SK-N-SH (cell line): ENCODE data around the gene PRKRIP1. TPM values are rescaled to one million over a fixed set of nuclear protein-coding genes. Genes with fewer than 3 reads are reported as not detected.

Source experiments
- CTCF ChIA-PET: fragments of 300-600, 350-600 bp; formaldehyde crosslinking; extraction: SDS; loops from one replicate; lab custom pipeline; 2021; lab: Yijun Ruan, JAX
- POLR2A ChIA-PET: fragments of 350-600 bp; sonication (Branson Sonifier 250); formaldehyde crosslinking; extraction: SDS; loops from one replicate; lab custom pipeline; 2020; ENCODE audit warnings: antibody characterized with exemption, inconsistent platforms; lab: Yijun Ruan, JAX
- DNase-seq: peaks from one replicate; pipeline ENCODE4 v3.0.0; 2012
- H2AFZ ChIP-seq: fragments of 200-600 bp; sonication (generic); 2 replicates; pipeline ENCODE4 v1.8.1; 2016; ENCODE audit warnings: antibody characterized with exemption, mild to moderate bottlenecking, low read depth
- H3F3A ChIP-seq: fragments of 200-600 bp; sonication (generic); replicated peaks from 2 replicates; pipeline ENCODE3; 2016; ENCODE audit warnings: antibody characterized with exemption, mild to moderate bottlenecking; ENCODE audit not compliant: insufficient read depth
- H3K27ac ChIP-seq, 2 experiments: fragments of 200-500 bp in 1 of 2; fragments of 200-600 bp in 1 of 2; sonication (Bioruptor generic) in 1 of 2; sonication (generic), shearing (Covaris generic) in 1 of 2; 2 replicates each; pipeline versions ENCODE4 v1.5.1 to v1.6.1; 2014 to 2016; ENCODE audit warnings: low read depth in 2 of 2, inconsistent platforms in 1 of 2, low read length in 1 of 2, mild to moderate bottlenecking in 1 of 2, mixed read lengths in 1 of 2
- H3K27me3 ChIP-seq: fragments of 200-600 bp; sonication (generic), shearing (Covaris generic); 2 replicates; pipeline ENCODE4 v1.6.1; 2016; ENCODE audit warnings: mixed run types; ENCODE audit not compliant: insufficient read depth
- H3K36me3 ChIP-seq, 2 experiments: fragments of 200-500 bp in 1 of 2; fragments of 200-600 bp in 1 of 2; sonication (Bioruptor generic) in 1 of 2; sonication (generic) in 1 of 2; replicated peaks in 1 of 2; 2 replicates each; pipeline versions ENCODE3 to v1.5.1; 2014 to 2016; ENCODE audit warnings: low read length in 1 of 2, mild to moderate bottlenecking in 1 of 2; ENCODE audit not compliant: insufficient read depth in 2 of 2, control insufficient read depth in 1 of 2
- H3K4me1 ChIP-seq, 2 experiments: fragments of 200-500 bp in 1 of 2; fragments of 200-600 bp in 1 of 2; sonication (Bioruptor generic) in 1 of 2; sonication (generic), shearing (Covaris generic) in 1 of 2; 2 replicates each; pipeline versions ENCODE4 v1.5.1 to v1.6.1; 2014 to 2016; ENCODE audit warnings: low read depth in 1 of 2, low read length in 1 of 2, mixed run types in 1 of 2; ENCODE audit not compliant: insufficient read depth in 2 of 2, control insufficient read depth in 1 of 2
- H3K4me2 ChIP-seq: fragments of 200-600 bp; sonication (generic), shearing (Covaris generic); 2 replicates; pipeline ENCODE4 v1.6.1; 2017; ENCODE audit warnings: mixed run types
- H3K4me3 ChIP-seq, 2 experiments: fragments of 200-500 bp in 1 of 2; fragments of 200-600 bp in 1 of 2; sonication (Bioruptor generic) in 1 of 2; sonication (generic), shearing (Covaris generic) in 1 of 2; 2 replicates each; pipeline versions ENCODE4 v1.5.1 to v1.8.1; 2014 to 2016; ENCODE audit warnings: low read depth in 2 of 2, inconsistent platforms in 1 of 2, low read length in 1 of 2, mild to moderate bottlenecking in 1 of 2, mixed read lengths in 1 of 2, moderate library complexity in 1 of 2
- H3K79me2 ChIP-seq: fragments of 200-600 bp; sonication (generic); 2 replicates; pipeline ENCODE4 v1.8.1; 2017; ENCODE audit warnings: mild to moderate bottlenecking; ENCODE audit not compliant: insufficient read depth
- H3K9ac ChIP-seq: fragments of 200-600 bp; sonication (generic); 2 replicates; pipeline ENCODE4 v1.6.1; 2017; ENCODE audit warnings: mixed run types
- H3K9me2 ChIP-seq: fragments of 200-600 bp; sonication (generic); 2 replicates; pipeline ENCODE4 v1.6.1; 2017; ENCODE audit warnings: mixed run types
- H3K9me3 ChIP-seq: fragments of 200-600 bp; sonication (generic); 2 replicates; pipeline ENCODE4 v1.6.1; 2017; ENCODE audit warnings: mixed run types, mild to moderate bottlenecking, moderate library complexity
- H4K20me1 ChIP-seq: fragments of 200-600 bp; sonication (generic); 2 replicates; pipeline ENCODE4 v1.6.1; 2017; ENCODE audit warnings: mild to moderate bottlenecking, mixed run types; ENCODE audit not compliant: insufficient read depth
- CHD2 ChIP-seq: fragments of 150-350 bp; IDR thresholded peaks from 2 replicates; pipeline ENCODE4 v1.6.1; 2018; ENCODE audit warnings: low read length; ENCODE audit not compliant: partially characterized antibody
- CTCF ChIP-seq: fragments of 200-600 bp; sonication (generic); IDR thresholded peaks from 2 replicates; pipeline ENCODE4 v1.6.1; 2017; ENCODE audit warnings: antibody characterized with exemption, mild to moderate bottlenecking, moderate library complexity
- ELF1 ChIP-seq: IDR thresholded peaks from 2 replicates; pipeline ENCODE4 v1.4.0; 2012
- EP300 ChIP-seq, 2 experiments: IDR thresholded peaks; 2 replicates each; pipeline versions ENCODE4 v1.4.0 to v1.6.1; 2012; ENCODE audit warnings: borderline replicate concordance in 1 of 2, low read depth in 1 of 2, low read length in 1 of 2
- EZH2phosphoT487 ChIP-seq: fragments of 200-600 bp; sonication (generic); IDR thresholded peaks from 2 replicates; pipeline ENCODE4 v1.6.1; 2017; ENCODE audit warnings: low read depth, mixed run types, mild to moderate bottlenecking, antibody characterized with exemption, moderate library complexity, borderline replicate concordance
- FOXJ3 ChIP-seq: sonication (generic); formaldehyde crosslinking; IDR thresholded peaks from 2 replicates; pipeline ENCODE4 v1.5.1; 2020; ENCODE audit warnings: mild to moderate bottlenecking, missing genetic modification reagents
- GABPA ChIP-seq: IDR thresholded peaks from 2 replicates; pipeline ENCODE4 v1.4.0; 2012; ENCODE audit warnings: low read depth, mild to moderate bottlenecking
- MAX ChIP-seq: IDR thresholded peaks from 2 replicates; pipeline ENCODE4 v1.4.0; 2012; ENCODE audit warnings: low read depth
- MXI1 ChIP-seq: IDR thresholded peaks from 2 replicates; pipeline ENCODE4 v1.6.1; 2012; ENCODE audit warnings: mild to moderate bottlenecking, low read depth, low read length, improper control_type of control experiment
- NFIC ChIP-seq: IDR thresholded peaks from 2 replicates; pipeline ENCODE4 v1.4.0; 2012; ENCODE audit warnings: borderline replicate concordance
- PBX3 ChIP-seq: IDR thresholded peaks from 2 replicates; pipeline ENCODE4; 2012
- POLR2AphosphoS5 ChIP-seq: IDR thresholded peaks from 2 replicates; pipeline ENCODE4 v1.6.1; 2012; ENCODE audit warnings: low read depth, low read length
- RAD21 ChIP-seq: IDR thresholded peaks from 2 replicates; pipeline ENCODE4 v1.6.1; 2012; ENCODE audit warnings: mild to moderate bottlenecking, low read length
- REST ChIP-seq: IDR thresholded peaks from 2 replicates; pipeline ENCODE4 v1.6.1; 2012; ENCODE audit warnings: mild to moderate bottlenecking, low read depth, low read length, moderate library complexity
- TAF1 ChIP-seq: IDR thresholded peaks from 2 replicates; pipeline ENCODE4 v1.6.1; 2012; ENCODE audit warnings: low read depth, mild to moderate bottlenecking, low read length, moderate library complexity, borderline replicate concordance
- TEAD4 ChIP-seq: IDR thresholded peaks from 2 replicates; pipeline ENCODE4 v1.4.0; 2012; ENCODE audit warnings: mild to moderate bottlenecking, borderline replicate concordance; ENCODE audit not compliant: insufficient read depth
- WGBS: methylation state at CpG from one replicate; pipeline ENCODE4 v1.1.6; 2017; ENCODE audit warnings: low lambda C conversion rate; 5-methylcytosine and 5-hydroxymethylcytosine counted together
- polyA plus RNA-seq, 3 experiments: library from polyadenylated mRNA; depleted of rRNA; stranded (reverse); fragments of >200 nt; gene quantifications; 2 replicates each; pipeline ENCODE4 v1.2.3, GENCODE V29; 2012

Gene PRKRIP1
- polyA plus RNA-seq, 1 of the 3 experiments (the other 2 are of a cell fraction): 41.2 TPM

GRCh38 chr7:102451371-102452054, 55.4 kb downstream of the PRKRIP1 start (continued):
- TF ChIP-seq EZH2phosphoT487 (no peak), NFIC (no peak), FOXJ3 (CRISPR knock-in tag) (no peak), EP300 (IDR thresholded peaks at IDR 0.05; ENCODE audit: borderline replicate concordance in 1 of 2, low read depth in 1 of 2, low read length in 1 of 2) (peak in 1 of 2 experiments; percentile 36; a peak in 1 of 4 replicates), TEAD4 (no peak), RAD21 (peak; percentile 68), ELF1 (no peak), TAF1 (no peak), MAX (no peak), CTCF (peak; percentile 31)

GRCh38 chr7:102452451-102452850, 56.3 kb downstream of the PRKRIP1 start:
- Histone ChIP-seq H3K4me3 (no peak overlapping the region), H3K4me1 (peaks cover 9 to 10% of the 10 kb centered on the region in 2 experiments; a peak in 3 of 4 replicates), H3K79me2 (no peaks in the 10 kb centered on the region; the same call in 1 of the 2 replicates), H3K9ac (no peak overlapping the region), H3K9me3 (no peaks in the 10 kb centered on the region), H2AFZ (no peak overlapping the region), H3K36me3 (peaks cover 8 to 19% of the 10 kb centered on the region in 2 experiments), H3K9me2 (no peaks in the 10 kb centered on the region), H3F3A (peaks cover 32% of the 10 kb centered on the region), H3K27me3 (no peaks in the 10 kb centered on the region), H3K4me2 (no peak overlapping the region), H3K27ac (no peak overlapping the region), H4K20me1 (0 out of 2 replicates have a peak, but pooled peaks cover 9% of the 10 kb centered on the region)
- ChIA-PET CTCF (interaction anchor here (0.6 to 5.5 kb wide), 10 partner anchors 11 to 173 kb away, joined by 3 to 40 read pairs (median 11); partner anchors contain the start of gene ALKBH4), POLR2A (interaction anchor here (0.8 to 1.9 kb wide), 5 partner anchors 11 to 56 kb away, joined by 3 to 8 read pairs (median 4); no protein-coding TSS in a partner anchor)
- no peak for TF ChIP-seq TEAD4
- no peak for TF ChIP-seq GABPA
- no peak for TF ChIP-seq MAX
- no peak for TF ChIP-seq MXI1
- no peak for TF ChIP-seq TAF1
- TF ChIP-seq PBX3: no peak
- TF ChIP-seq NFIC: no peak
- no peak for TF ChIP-seq POLR2AphosphoS5
- no peak for TF ChIP-seq EP300 (IDR thresholded peaks at IDR 0.05; ENCODE audit: borderline replicate concordance in 1 of 2, low read depth in 1 of 2, low read length in 1 of 2)
- no peak for TF ChIP-seq CHD2
- no peak for TF ChIP-seq REST
- no peak for TF ChIP-seq ELF1
- no peak for TF ChIP-seq EZH2phosphoT487
- 86% methylated on average over 6 of the region's 6 CpGs for WGBS
- DNase-seq: no peak
